Measurements from ENCODE around the gene DNAAF8. TPM values are rescaled to one million over a fixed set of nuclear protein-coding genes. Genes with fewer than 3 reads are reported as not detected.

DNAAF8 gene
- polyA plus RNA-seq, 1 donor from 2014 or later, result 3.4 TPM

DNA sequence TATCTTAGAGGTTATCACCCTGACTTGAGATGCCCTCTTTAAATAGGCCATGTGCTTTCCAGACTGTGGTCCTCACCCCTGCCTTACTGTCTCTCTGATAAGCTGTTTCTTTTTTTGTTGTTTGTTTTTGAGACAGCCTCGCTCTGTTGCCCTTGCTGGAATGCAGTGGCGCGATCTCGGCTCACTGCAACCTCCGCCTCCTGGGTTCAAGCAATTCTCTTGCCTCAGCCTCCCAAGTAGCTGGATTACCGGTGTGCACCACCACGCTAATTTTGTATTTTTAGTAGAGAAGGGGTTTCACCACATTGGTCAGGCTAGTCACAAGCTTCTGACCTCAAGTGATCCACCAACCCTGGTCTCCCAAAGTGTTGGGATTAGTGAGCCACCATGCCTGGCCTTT is 54.6 kb downstream of the DNAAF8 start:
- no peak for TF ChIP-seq SMC3 (conservative IDR thresholded peaks at IDR 0.05; ENCODE audit: poor library complexity)
- no peak for TF ChIP-seq TAF1 (IDR thresholded peaks at IDR 0.05; ENCODE audit: low read depth)
- TF ChIP-seq, protein P1, sequence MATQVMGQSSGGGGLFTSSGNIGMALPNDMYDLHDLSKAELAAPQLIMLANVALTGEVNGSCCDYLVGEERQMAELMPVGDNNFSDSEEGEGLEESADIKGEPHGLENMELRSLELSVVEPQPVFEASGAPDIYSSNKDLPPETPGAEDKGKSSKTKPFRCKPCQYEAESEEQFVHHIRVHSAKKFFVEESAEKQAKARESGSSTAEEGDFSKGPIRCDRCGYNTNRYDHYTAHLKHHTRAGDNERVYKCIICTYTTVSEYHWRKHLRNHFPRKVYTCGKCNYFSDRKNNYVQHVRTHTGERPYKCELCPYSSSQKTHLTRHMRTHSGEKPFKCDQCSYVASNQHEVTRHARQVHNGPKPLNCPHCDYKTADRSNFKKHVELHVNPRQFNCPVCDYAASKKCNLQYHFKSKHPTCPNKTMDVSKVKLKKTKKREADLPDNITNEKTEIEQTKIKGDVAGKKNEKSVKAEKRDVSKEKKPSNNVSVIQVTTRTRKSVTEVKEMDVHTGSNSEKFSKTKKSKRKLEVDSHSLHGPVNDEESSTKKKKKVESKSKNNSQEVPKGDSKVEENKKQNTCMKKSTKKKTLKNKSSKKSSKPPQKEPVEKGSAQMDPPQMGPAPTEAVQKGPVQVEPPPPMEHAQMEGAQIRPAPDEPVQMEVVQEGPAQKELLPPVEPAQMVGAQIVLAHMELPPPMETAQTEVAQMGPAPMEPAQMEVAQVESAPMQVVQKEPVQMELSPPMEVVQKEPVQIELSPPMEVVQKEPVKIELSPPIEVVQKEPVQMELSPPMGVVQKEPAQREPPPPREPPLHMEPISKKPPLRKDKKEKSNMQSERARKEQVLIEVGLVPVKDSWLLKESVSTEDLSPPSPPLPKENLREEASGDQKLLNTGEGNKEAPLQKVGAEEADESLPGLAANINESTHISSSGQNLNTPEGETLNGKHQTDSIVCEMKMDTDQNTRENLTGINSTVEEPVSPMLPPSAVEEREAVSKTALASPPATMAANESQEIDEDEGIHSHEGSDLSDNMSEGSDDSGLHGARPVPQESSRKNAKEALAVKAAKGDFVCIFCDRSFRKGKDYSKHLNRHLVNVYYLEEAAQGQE (IDR thresholded peaks at IDR 0.05; ENCODE audit: borderline replicate concordance), result no peak
- TF ChIP-seq EP300 (conservative IDR thresholded peaks at IDR 0.05; ENCODE audit: poor library complexity, severe bottlenecking), result no peak
- TF ChIP-seq MXI1 (conservative IDR thresholded peaks at IDR 0.05; ENCODE audit: poor library complexity, severe bottlenecking), result no peak
- TF ChIP-seq, protein P2, sequence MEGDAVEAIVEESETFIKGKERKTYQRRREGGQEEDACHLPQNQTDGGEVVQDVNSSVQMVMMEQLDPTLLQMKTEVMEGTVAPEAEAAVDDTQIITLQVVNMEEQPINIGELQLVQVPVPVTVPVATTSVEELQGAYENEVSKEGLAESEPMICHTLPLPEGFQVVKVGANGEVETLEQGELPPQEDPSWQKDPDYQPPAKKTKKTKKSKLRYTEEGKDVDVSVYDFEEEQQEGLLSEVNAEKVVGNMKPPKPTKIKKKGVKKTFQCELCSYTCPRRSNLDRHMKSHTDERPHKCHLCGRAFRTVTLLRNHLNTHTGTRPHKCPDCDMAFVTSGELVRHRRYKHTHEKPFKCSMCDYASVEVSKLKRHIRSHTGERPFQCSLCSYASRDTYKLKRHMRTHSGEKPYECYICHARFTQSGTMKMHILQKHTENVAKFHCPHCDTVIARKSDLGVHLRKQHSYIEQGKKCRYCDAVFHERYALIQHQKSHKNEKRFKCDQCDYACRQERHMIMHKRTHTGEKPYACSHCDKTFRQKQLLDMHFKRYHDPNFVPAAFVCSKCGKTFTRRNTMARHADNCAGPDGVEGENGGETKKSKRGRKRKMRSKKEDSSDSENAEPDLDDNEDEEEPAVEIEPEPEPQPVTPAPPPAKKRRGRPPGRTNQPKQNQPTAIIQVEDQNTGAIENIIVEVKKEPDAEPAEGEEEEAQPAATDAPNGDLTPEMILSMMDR (IDR thresholded peaks at IDR 0.05; ENCODE audit: poor library complexity, severe bottlenecking), result no peak
- no peak for TF ChIP-seq EZH2 (IDR thresholded peaks at IDR 0.05; ENCODE audit: borderline replicate concordance, insufficient read depth, low read length, poor library complexity, severe bottlenecking)
- TF ChIP-seq RAD21 (conservative IDR thresholded peaks at IDR 0.05), result no peak
- no peak for TF ChIP-seq POLR2AphosphoS5 (IDR thresholded peaks at IDR 0.05)

DNA sequence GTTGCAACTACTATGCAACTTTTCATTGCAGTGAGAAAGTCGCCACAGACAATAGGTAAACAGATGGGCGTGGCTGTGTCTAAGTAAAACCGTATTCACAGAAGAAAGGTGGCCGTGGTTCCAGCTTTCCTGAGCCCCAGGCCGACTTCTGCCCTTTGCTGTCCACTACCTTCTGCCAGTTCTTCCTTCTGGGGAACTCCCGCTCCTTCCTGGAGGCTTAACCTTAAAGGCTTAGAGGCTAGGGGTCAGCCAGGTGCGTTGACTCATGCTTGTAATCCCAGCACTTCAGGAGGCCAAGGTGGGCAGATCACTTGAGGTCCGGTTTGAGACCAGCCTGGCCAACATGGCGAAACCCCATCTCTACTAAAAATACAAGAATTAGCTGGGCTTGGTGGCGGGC is 55.9 kb downstream of the DNAAF8 start:
- Histone ChIP-seq H3K79me2 (replicated peaks; ENCODE audit: insufficient read depth, low read length) (no peaks in the 10 kb centered on the region), H3F3A (ENCODE audit: insufficient read depth, low read length, poor library complexity, severe bottlenecking) (no peaks in the 10 kb centered on the region), H3K36me3 (ENCODE audit: insufficient read depth, low read length) (no peaks in the 10 kb centered on the region), H3K9me2 (ENCODE audit: insufficient read depth, low read length) (no peaks in the 10 kb centered on the region), H3K9me3 (ENCODE audit: low read length) (no peaks in the 10 kb centered on the region), H3K4me3 (ENCODE audit: low read length) (no peak overlapping the region), H3K9ac (ENCODE audit: low read length) (no peak overlapping the region), H3K27ac (ENCODE audit: low read length) (no peak overlapping the region), H3K27me3 (ENCODE audit: insufficient read depth, low read depth, low read length) (no peaks in the 10 kb centered on the region), H4K20me1 (ENCODE audit: insufficient read depth) (no peaks in the 10 kb centered on the region), H2AFZ (ENCODE audit: low read depth, low read length) (no peak overlapping the region), H3K4me2 (ENCODE audit: low read length) (no peak overlapping the region)
- TF ChIP-seq, protein P2 (IDR thresholded peaks at IDR 0.05; ENCODE audit: poor library complexity, severe bottlenecking), result no peak
- no peak for TF ChIP-seq EP300 (conservative IDR thresholded peaks at IDR 0.05; ENCODE audit: poor library complexity, severe bottlenecking)

More for the DNA sequence above, 54.6 kb downstream of the DNAAF8 start:
- Histone ChIP-seq H3K9ac (ENCODE audit: low read length) (no peak overlapping the region), H3K4me2 (ENCODE audit: low read length) (no peak overlapping the region), H2AFZ (ENCODE audit: low read depth, low read length) (no peak overlapping the region), H3K4me3 (ENCODE audit: low read length) (no peak overlapping the region), H3K36me3 (ENCODE audit: insufficient read depth, low read length) (no peaks in the 10 kb centered on the region), H3K9me2 (ENCODE audit: insufficient read depth, low read length) (no peaks in the 10 kb centered on the region), H4K20me1 (ENCODE audit: insufficient read depth) (no peaks in the 10 kb centered on the region), H3K79me2 (replicated peaks; ENCODE audit: insufficient read depth, low read length) (no peaks in the 10 kb centered on the region), H3K27me3 (ENCODE audit: insufficient read depth, low read depth, low read length) (no peaks in the 10 kb centered on the region), H3K27ac (ENCODE audit: low read length) (no peak overlapping the region), H3K9me3 (ENCODE audit: low read length) (no peaks in the 10 kb centered on the region), H3F3A (ENCODE audit: insufficient read depth, low read length, poor library complexity, severe bottlenecking) (no peaks in the 10 kb centered on the region)
